ENCODE data around the gene ERBB3.
"Not testable (repeated sequence)": the region's sequence is repeated elsewhere in the genome, so short reads cannot be mapped to it uniquely, and the experiment has no call there.

Gene ERBB3

GRCh38 chr12:56116267-56117081 lies 36.5 kb downstream of the ERBB3 start, which contains the start of gene RPL41:
RPL41 (plus strand) TSS chr12:56116633.
- DNase-seq: peak; percentile 71 to 95 (median 89)

- not testable (repeated sequence) for DNase-seq
These were observed 37.2 kb downstream of the ERBB3 start for GRCh38 chr12:56117082-56117706.

DNA sequence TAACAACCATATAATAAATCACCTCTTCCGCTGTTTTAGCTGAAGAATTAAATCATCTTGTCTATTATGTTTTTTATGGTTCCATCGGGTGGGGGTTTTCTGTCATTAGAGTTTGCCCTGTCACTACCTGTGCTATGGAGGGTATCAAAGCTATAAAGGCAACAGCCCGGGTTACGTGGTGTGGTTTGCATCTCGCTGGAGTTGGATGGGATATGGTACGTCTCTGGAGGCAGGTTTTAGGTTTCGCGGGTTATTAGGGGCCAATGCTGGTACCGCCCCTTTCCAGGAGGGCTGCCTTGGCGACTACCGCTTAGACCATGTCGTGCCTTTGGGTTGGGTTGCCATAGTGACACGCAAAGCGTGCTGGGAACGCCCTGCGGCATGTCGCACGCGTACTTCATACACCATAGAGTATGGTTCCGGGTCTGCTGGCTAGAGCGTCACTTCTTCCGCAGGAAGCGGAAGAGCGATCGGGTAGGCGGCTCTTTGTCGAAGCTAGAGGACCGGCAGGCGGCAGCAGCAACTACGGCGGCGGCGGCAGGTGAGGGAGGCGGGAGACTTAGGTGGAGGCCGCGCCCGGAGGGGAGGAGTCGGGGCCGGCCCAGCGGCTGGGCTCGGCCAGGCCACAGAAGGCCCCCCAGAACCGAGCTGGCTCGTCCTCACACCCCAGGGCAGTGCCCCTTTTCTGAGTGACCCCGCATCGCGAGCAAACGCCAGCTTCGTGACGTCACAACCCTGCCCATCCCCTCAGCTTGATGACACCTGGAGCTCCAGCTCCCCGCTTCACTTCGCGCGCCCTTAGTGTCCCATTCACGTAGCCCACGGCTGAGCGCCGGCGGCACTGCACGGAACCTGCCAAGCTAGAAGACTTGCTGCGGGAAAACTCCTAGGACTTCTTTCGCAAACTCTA lies 38.1 kb downstream of the ERBB3 start, which contains the start of gene ZC3H10:
ZC3H10 (plus strand) TSS at position 489 of the 910 bp plus-strand sequence. CDS start 2,297 bp downstream, outside the sequence.
- DNase-seq: peak; percentile 84 to 100 (median 98)

- no peak for DNase-seq
These were observed 38.9 kb downstream of the ERBB3 start for GRCh38 chr12:56118688-56119357.

DNA sequence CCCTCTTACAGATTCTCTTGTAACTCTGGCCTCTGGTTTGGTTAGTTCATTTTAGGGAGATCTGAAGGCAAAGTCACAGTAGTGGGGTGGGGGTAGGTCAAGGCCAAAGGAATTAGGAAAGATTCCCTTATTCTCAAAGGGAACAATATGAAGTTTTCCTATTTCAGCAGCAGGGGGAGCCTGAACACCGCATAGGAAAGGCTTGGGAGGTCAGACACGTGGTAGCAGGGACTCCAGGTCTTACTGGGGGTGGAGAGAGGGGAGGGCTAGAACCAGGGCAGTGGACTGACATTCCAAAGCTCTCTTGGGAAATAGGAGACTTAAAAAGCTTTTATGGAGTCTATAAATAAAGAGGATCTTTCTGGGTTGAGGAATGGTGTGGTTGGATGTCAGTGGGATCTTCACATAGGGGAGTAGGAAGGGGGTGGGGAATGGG lies 39.4 kb downstream of the ERBB3 start:
- DNase-seq: peak in 3 of 5 experiments; percentile 45 to 72 (median 52)

DNA sequence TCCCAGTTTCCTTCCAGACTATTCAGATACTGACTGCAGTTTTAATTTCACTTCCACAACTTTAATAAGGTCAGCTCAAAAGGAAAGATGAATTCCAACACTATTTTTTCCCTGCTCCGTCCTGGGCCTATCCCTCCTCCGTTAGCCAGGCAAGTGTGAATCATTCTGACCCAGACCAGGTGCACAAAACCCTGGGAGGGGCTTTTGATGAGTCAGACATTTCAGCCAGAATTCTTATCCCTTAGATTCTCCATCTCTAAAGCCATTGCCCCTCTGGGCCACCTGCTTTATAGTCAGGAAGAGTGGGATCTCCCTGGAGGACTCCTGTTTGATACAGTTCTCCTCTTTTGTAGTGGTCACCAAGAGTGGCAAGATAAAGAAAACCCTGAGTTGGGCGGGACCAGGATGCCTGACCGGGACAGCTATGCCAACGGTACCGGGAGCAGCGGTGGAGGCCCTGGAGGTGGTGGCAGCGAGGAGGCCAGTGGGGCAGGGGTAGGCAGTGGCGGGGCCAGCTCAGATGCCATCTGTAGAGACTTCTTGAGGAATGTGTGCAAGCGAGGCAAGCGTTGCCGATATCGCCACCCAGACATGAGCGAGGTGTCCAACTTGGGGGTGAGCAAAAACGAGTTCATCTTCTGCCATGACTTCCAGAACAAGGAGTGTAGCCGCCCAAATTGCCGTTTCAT lies 40.3 kb downstream of the ERBB3 start:
- DNase-seq: no peak

DNA sequence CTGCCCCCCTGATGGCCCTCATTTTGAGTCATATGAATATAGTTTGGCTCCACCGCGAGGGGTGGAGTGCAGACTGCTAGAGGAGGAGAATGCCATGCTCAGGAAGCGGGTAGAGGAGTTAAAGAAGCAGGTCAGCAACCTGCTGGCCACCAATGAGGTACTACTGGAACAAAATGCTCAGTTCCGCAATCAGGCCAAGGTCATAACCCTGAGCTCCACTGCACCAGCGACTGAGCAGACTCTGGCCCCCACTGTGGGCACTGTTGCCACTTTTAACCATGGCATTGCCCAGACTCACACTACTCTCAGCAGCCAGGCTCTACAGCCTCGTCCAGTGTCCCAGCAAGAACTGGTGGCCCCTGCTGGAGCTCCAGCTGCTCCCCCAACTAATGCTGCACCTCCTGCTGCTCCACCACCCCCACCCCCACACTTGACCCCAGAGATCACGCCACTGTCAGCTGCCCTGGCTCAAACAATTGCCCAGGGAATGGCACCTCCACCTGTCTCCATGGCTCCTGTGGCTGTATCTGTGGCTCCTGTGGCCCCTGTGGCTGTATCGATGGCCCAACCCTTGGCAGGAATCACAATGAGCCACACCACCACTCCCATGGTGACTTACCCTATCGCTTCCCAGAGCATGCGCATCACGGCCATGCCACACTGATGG lies 41.4 kb downstream of the ERBB3 start:
- DNase-seq: no peak

- no peak for DNase-seq
These were observed 42.7 kb downstream of the ERBB3 start for GRCh38 chr12:56122637-56123036.

GRCh38 chr12:56124133-56124532 lies 44.2 kb downstream of the ERBB3 start:
- no peak for DNase-seq

GRCh38 chr12:56126732-56127239 lies 46.8 kb downstream of the ERBB3 start:
- peak in 1 of 5 experiments; percentile 41 for DNase-seq

DNA sequence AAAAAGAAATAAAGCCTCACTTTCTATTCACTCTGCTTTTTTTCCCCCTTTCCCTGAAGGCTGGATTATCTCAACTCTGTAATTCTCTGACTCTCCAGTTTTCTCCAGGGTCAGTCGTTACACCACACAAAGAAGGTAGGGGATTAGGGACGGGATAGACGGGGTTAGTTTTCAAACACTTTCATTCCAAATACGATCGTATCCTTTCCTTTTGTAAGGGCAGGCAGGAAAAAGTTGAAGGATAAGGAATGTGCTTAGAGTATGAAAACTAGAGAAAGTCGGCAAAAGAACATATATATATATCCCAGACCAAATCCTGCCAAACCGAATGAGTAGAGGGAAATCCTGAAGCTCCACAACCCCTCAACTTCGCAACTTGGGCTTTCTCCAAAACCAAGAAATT lies 47.5 kb downstream of the ERBB3 start:
- no peak for DNase-seq

DNA sequence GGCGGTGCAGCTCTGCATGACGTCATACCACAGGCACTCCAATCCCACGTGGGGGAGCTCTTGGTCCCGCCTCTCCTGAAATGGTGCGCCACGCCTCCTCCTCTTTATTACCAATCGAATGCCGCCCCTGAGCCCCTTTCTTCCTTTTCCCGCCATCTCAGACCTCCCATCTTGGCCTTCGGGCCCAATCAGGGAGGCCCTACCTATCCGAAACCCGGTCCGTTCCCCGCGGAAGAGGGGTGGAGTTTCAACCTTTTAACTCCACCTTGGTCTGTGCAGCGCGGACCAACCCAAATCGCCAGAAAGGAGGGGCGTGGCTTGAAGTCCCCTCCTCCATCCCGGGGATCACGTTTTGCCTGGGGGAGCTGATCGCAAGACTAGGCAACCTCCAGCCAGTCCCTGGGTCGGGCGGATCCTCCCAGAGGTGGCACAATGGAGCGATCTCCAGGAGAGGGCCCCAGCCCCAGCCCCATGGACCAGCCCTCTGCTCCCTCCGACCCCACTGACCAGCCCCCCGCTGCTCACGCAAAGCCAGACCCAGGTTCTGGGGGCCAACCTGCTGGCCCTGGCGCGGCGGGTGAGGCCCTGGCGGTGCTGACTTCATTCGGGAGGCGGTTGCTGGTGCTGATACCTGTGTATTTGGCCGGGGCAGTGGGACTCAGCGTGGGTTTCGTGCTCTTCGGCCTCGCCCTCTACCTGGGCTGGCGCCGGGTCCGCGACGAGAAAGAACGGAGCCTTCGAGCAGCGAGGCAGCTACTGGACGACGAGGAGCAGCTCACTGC lies 48.1 kb downstream of the ERBB3 start, which contains the start of gene ESYT1:
ESYT1 (plus strand) TSS at position 380 of the 782 bp plus-strand sequence; CDS start at position 433, 53 bp downstream.
- DNase-seq: peak; percentile 83 to 100 (median 97)

- DNase-seq: peak in 1 of 5 experiments; percentile 31
These were observed 48.8 kb downstream of the ERBB3 start for GRCh38 chr12:56128670-56129205.

DNA sequence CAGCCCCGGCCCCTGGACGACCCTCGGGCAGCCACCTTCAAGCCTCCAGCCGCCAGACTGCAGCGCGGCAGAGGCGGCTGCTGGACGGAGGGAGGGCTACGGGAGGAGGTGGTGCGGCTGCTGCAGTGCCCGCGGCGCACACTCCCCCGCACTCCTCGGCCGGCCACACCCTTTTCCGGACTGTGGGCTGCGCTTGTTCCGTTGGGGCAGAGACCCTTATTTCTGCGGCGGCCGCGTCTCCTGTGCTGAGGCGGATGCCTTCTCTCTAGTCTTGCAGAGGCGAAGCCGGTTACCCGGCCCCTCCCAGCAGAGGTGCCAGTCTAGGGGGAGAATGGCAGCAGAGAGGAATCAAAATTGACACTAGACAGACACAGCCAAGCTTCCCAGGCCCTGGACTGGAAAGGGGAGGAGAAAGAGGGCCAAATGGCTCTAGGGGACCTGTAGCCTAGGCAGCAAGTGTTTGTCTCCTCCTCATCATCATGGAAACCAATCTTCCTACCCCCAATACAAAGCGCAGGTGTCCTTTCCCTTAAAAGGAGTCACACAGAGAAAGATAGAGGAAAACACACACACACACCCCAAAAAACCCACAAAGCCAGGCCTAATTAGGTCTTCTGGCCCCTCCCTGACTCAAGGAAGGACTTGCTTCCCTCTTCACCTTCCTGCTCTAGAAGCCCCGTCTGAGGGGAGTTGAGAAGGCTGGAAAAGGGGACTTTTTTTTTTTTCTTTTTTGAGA lies 49.4 kb downstream of the ERBB3 start:
- DNase-seq: peak; percentile 30 to 89 (median 59)

DNA sequence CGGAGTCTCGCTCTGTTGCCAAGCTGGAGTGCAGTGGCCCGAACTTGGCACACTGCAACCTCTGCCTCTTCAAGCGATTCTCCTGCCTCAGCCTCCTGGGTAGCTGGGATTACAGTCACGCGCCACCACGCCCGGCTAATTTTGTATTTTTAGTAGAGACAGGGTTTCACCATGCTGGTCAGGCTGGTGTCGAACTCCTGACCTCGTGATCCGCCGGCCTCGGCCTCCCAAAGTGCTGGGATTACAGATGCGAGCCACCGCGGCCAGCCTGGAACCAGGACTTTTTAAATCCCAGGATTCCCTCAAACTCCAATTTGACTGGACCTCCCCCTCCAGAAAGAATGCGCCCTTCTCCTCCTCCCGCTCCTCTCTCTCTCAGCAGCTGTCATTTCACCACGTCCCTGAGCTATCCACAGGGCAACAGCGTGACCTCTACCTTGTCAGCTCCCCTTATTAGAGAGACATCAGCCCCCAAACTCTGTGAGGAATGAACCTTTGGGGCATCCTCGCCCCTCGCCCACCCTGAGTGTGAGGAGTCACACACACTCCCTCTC lies 50.1 kb downstream of the ERBB3 start:
- no peak for DNase-seq

- no peak for DNase-seq
These were observed 50.9 kb downstream of the ERBB3 start for GRCh38 chr12:56130876-56131275.

GRCh38 chr12:56134897-56135296 lies 54.9 kb downstream of the ERBB3 start:
- no peak for DNase-seq

- no peak for DNase-seq
These were observed 58.0 kb downstream of the ERBB3 start for GRCh38 chr12:56137853-56138571.

Data from T-helper 2 cell (primary cell).